Measurements from ENCODE around the gene MATN3.
A peak's percentile ranks its signal among the peaks of the same experiment; 100 is the strongest.

The MATN3 gene

DNA sequence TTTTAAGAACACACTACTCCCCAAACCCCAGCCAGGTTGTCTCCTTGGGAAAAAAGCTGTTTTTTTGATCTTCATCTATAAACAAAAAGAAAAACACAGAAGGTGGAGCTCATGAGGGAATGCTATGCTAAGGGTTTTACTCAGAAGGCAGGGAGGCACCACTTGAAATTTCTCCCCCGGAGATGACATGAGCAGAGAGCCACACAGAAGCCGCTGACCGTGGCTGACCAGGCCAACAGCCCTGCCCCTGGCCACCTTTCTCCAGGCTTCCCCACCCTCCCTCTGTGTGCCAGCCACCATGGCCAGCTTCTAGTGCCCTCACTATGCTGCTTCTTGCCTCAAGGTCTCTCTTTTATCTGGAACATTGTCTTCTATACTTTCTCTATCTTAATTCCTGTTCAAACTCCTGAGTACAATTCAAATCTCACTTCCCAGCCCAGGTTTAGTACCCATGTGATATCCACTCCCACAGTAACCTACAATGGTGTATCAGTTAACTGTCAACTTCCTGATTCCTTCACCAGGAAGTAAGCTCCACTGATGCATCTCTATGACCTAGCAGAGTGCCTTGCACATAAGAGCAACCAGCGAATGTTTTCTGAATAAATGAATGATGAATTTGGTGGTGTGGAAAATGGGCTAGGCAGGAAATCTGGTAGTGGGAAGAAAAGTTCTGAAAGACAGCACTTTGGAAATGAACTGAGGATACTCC is 23.6 kb upstream of the MATN3 start:
- DNase-seq, result no peak

- no peak for DNase-seq
Measured at GRCh38 chr2:20034821-20035220, 22.4 kb upstream of the MATN3 start.

DNA sequence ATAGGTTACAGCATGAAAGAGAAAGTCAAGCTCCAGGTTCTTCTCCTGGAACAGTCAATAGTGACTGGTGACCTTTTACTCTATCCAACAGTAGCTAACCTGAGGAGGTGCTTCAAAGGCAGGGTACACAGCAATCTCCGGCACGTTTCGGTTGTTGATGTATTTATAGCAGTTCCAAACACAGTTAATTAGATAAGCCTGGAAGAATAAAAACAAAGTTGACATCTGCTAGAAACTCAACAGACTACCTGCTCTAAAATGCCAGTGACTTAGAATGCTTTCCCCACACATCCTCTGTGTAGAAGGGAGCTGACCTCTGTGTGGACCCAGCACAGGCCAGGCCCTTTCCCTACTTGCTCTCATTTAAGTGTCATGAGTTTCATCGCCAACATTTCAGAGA is 21.8 kb upstream of the MATN3 start:
- DNase-seq, result no peak

DNA sequence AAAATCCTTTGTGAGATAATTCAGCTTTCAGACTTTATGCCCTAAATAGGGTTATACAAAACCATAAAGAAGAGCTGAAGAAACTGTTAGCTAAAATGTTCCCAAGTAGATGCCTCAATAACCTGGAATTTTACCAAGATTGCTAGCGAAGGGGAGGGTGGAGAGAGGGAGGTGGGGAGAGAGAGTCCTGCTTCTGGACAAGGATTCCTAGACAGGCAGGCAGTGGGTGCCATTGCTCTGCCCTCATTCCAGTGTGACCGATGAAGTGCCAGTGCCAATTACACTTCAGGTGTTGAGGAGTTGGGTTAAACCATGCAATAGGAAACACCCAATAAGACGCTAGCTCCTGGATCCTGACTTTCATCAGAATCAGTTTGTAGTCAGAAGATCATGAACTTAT is 20.9 kb upstream of the MATN3 start:
- DNase-seq, result no peak

DNA sequence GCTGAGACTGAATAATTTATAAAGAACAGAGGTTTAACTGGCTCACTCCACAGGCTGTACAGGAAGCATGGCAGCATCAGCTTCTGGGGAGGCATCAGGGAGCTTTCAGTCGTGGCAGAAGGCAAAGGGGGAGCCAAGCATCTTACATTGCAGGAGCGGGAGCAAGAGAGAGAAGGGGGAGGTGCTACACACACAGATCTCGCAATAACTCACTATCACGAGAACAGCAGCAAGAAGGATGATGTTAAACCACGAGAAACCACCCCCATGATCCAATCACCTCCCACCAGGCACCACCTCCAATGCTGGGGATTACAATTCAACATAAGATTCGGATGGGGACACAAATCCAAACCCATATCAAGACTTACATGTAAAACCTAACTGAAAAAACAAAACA is 17.8 kb upstream of the MATN3 start:
- DNase-seq, result no peak

GRCh38 chr2:20027705-20028434 is 15.4 kb upstream of the MATN3 start:
- DNase-seq, result no peak

DNA sequence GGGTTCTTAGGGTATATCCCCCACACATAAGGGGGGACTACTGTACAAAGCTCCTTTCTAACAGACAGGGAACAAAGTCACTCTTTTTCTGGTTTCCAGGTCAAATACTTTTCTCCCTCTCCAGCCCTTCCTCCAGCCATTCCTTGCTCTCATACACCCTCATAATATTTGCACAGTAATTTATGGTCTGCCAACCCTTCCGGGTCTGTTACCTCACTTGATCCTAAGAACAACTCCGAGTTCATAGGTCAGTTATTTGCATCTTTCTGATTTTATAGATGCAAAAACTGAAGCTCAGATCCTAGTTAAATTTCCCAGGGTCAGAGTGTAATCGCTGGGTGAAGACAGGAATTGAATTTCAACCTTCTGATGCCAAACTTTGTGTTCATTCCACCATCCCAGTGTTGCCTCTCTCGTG is 14.8 kb upstream of the MATN3 start:
- DNase-seq, result no peak

DNA sequence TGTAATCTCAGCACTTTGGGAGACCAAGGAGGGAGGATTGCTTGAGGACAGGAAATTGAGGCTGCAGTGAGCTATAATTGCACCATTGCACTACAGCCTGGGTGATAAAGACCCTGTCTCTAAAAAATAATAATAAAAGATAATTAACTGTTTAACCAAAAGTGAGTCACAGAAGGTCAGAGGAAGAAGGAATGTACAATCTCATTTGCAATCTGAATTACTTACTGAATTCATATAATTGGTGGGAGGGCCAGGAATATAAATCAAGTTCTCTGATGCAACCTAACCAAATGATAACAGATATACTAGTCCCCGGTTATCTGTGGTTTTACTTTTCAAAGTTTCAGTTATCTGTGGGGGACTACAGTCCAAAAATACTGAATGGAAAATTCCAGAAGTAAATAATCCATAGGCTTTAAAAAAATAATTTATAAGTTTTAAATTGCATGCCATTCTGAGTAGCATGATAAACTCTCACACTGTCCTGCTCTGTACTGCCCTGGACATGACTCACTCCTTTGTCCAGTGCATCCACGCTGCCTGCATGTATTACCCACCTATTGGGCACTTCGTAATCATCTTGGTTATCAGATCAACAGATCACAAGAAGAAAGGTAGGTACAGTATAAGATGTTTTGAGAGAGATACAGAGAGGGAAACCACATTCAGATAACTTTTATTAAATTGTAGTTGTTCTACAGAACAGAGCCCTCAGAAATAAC is 12.8 kb upstream of the MATN3 start:
- DNase-seq, result no peak

DNA sequence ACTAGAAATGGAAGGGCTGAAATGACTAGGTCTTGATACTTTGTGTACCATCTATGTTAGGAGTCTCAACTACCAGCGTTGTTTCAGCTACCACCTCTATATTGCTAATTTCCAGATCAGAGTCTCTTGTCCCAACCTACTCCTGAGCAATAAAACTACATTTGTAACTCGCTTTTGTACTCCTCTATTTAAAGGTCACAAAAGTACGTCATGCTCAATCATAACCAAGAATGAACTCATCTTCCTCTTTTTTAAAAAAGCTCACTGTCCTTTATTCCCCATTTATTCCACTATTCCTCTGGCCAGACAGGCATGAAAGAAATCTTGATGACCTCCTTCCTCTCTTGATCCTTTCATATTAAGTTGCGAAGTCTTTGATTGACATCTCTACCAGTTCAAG is 11.2 kb upstream of the MATN3 start:
- DNase-seq, result no peak

DNA sequence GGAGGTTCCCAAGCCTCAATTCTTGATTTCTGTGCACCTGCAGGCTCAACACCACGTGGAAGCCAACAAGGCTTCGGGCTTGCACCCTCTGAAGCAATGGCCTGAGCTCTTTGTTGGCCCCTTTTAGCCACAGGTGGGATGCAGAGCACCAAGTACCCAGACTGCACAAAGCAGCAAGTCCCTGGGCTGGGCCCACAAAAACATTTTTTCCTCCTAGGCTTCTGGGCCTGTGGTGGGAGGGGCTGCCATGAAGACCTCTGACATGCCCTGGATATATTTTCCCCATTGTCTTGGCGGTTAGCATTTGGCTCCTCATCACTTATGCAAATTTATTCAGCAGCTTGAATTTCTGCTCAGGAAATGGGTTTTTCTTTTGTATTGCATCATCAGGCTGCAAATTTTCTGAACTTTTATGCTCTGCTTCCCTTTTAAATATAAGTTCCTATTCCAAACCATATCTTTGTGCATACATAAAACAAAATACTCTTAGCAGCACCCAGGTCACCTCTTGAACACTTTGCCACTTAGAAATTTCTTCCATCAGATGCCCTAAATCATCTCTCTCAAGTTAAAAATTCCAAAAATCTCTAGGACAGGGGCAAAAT is 9.0 kb upstream of the MATN3 start:
- no peak for DNase-seq

- no peak for DNase-seq
Measured at GRCh38 chr2:20019747-20020146, 7.3 kb upstream of the MATN3 start.

DNA sequence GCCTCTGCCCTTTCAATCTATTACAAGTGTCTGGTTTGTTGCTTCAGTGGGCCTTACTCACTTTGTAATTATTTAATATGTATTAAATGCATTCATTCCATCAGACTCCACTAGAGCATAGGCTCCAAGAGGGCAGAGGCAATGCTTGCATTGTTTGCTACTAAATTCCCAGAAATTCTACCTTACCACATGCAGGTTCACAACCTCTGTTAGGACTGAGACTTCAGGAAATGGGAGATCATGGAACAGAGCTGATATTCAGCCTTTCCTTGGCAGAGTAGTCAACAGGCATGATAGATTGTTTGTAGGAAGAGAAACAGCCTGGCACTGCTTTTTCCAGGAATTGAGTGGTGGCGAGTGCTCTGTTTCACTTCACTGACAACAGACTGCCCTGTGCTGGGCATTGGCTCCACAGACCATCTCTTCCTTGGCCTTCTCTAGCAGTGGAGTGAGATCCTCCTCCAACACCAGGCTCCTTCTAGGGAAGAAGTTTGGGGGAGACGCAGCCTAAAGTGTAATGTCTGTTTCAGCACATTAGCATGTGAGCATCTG is 6.2 kb upstream of the MATN3 start:
- DNase-seq, result no peak

DNA sequence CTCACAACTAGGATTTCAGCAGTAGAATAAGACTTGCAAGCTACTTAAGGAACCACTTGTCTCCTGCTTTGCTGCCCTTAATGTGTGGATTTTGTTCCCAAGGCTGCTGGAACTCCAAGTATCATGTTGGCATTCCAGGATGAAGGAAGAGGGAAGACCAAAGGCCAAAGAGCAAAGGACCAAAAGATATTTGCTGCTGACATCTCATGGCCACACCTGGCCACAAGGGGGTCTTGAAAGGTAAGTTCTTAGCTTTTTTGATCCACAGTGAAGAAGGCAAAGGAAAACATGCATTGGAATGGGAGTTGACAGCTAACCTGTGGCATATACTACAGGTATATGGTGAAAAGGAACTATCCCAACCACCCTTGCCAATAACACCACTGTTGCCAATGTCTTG is 3.9 kb upstream of the MATN3 start:
- DNase-seq, result no peak

DNA sequence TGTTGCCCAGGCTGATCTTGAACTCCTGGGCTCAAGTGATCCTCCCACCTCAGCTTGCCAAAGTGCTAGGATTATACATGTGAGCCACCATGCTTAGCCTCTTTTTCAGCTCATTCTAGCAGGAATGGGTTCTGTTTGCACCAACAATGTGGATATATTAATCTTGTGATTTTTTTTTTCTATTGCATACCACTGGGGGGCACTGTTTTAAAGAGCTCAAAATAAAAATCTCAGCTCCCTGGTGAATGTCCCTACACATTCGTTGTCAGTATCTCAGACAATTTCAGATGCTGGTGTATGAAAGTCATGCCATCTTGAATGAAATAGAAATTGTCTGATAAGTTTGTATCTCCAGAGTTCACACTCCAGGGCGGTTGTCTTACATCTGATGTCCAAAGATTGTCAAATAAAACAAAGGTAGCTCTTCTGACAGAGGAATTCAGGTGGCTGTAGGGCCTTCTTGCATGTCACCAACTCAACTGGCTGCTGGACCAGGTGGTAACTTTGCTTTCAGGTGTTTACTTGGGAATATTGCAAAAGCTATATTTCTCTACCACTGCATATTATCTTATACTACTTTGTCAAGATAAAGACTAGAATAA is 3.1 kb upstream of the MATN3 start:
- DNase-seq, result peak; percentile 17

GRCh38 chr2:20013126-20013849 is 820 bp upstream of the MATN3 start:
- no peak for DNase-seq

GRCh38 chr2:20012032-20012281 is 511 bp downstream of the MATN3 start:
- no peak for DNase-seq

GRCh38 chr2:20011276-20012031 is 1.0 kb downstream of the MATN3 start:
- DNase-seq, result no peak

GRCh38 chr2:20008703-20009102 is 3.8 kb downstream of the MATN3 start:
- no peak for DNase-seq

GRCh38 chr2:20005891-20006470 is 6.5 kb downstream of the MATN3 start:
- no peak for DNase-seq

DNA sequence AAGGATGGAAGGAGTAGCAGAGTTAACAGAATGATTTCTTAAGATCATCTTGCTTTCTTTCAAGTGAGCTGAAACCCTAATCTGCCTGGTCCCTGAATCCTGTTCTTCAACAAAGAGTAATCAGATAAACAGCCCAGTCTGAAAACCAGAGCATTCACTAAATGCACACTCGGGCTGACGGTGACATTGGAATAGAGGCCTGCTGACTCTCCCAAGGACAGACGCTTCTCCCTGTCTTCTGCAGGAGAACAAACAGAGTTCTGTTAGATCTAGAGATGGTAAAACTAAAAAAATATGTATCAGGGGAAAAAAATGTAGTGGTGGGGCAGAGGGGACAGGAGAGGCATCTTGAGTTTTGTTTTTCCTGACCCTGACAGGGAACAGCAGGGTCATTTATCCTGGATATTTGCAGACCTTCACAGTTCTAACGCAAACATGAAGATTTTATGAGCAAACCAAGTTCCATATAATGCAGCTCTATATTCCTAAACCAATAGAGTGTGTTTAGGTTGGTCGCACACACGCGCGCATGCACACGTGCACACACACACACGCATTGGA is 7.3 kb downstream of the MATN3 start:
- no peak for DNase-seq

DNA sequence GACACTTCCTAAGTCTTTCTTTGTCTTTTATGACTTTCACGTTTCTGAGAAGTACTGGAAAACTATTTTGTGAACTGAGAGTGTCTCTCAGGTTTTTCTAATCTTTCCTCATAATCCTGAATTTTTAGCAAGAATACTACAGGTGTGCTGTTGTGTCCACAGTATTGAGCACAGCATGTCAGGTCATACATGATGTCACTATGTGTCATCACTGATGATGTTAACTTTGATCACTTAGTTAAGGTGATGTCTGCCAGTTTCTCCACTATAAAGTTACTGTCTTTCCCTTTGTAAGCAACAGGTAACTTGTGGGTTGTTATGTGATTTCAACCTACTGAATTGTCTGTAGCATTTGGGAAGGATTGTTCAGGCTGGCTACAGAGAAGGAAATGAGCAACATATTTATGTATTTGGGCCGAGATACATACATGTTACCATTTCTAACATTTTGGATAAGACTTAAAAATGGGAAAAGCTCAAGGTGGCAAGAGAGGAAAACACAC is 11.1 kb downstream of the MATN3 start:
- DNase-seq, result no peak

All from CD4-positive, alpha-beta T cell treated with Interleukin-17A for 4 hours (primary cell).